GM21447 (cell line): ENCODE measurements around the gene FAM174A.
"Not testable (repeated sequence)": the region's sequence is repeated elsewhere in the genome, so short reads cannot be mapped to it uniquely, and the experiment has no call there.

Source experiments
- ATAC-seq: cut with Tn5 transposase; IDR thresholded peaks from one replicate; pipeline ENCODE4 v1.9.1; 2021; ENCODE audit not compliant: unreplicated experiment

FAM174A gene

GRCh38 chr5:100575815-100576214 is 40.6 kb downstream of the FAM174A start:
- ATAC-seq = no peak

- no peak for ATAC-seq
Measured at GRCh38 chr5:100576217-100576751, 41.1 kb downstream of the FAM174A start.

- no peak for ATAC-seq
Measured at GRCh38 chr5:100577506-100577905, 42.3 kb downstream of the FAM174A start.

- peak; percentile 96 for ATAC-seq
Measured at GRCh38 chr5:100584069-100584468, 48.9 kb downstream of the FAM174A start.

- ATAC-seq = no peak
Measured at GRCh38 chr5:100584889-100585288, 49.7 kb downstream of the FAM174A start.

GRCh38 chr5:100590867-100591266 is 55.7 kb downstream of the FAM174A start:
- no peak for ATAC-seq

- no peak for ATAC-seq
Measured at GRCh38 chr5:100595152-100595811, 60.1 kb downstream of the FAM174A start.

GRCh38 chr5:100595812-100596173 is 60.6 kb downstream of the FAM174A start:
- ATAC-seq = no peak

- ATAC-seq = no peak
Measured at GRCh38 chr5:100598446-100598845, 63.3 kb downstream of the FAM174A start.

- ATAC-seq = no peak
Measured at GRCh38 chr5:100600298-100600994, 65.3 kb downstream of the FAM174A start.

- no peak for ATAC-seq
Measured at GRCh38 chr5:100603141-100603540, 68.0 kb downstream of the FAM174A start.

GRCh38 chr5:100604021-100604420 is 68.8 kb downstream of the FAM174A start:
- ATAC-seq = not testable (repeated sequence)

GRCh38 chr5:100609594-100609993 is 74.4 kb downstream of the FAM174A start:
- no peak for ATAC-seq

GRCh38 chr5:100614308-100614707 is 79.1 kb downstream of the FAM174A start:
- no peak for ATAC-seq

GRCh38 chr5:100615362-100615761 is 80.2 kb downstream of the FAM174A start:
- ATAC-seq = no peak

- no peak for ATAC-seq
Measured at GRCh38 chr5:100616291-100616690, 81.1 kb downstream of the FAM174A start.

- ATAC-seq = no peak
Measured at GRCh38 chr5:100616981-100617380, 81.8 kb downstream of the FAM174A start.

- peak; percentile 96 for ATAC-seq
Measured at GRCh38 chr5:100623719-100624118, 88.5 kb downstream of the FAM174A start.

GRCh38 chr5:100634937-100635534 is 99.9 kb downstream of the FAM174A start:
- peak; percentile 81 for ATAC-seq
